ENCODE measurements around the gene TDRD9. TPM values are rescaled to one million over a fixed set of nuclear protein-coding genes. Genes with fewer than 3 reads are reported as not detected.
"Not testable (repeated sequence)": the region's sequence is repeated elsewhere in the genome, so short reads cannot be mapped to it uniquely, and the experiment has no call there.

The TDRD9 gene
- total and polyA plus RNA-seq, 4 donors, result 1.2 to 2.2 (median 1.7) TPM

DNA sequence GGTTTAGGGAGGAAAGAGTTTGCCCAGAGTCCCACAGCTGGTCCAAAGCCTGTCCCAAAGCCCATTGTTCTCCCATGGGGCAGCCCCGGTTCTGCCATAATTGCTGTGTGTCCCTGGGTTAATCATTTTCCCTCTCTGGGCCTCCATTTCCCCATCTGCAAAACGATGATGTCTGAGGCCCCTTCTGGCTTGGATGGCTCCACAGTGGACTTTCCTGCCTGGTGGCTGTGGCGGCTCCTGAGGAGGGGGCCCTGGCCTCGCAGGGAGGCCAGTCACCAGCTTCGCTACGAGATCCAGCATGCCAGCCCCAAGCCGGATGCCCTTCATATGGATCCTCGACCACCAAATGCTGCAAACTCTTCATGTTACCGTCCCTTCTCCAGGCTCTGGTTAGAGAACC lies 43.4 kb upstream of the TDRD9 start:
- H3K4me1 ChIP-seq (ENCODE audit: control insufficient read depth, insufficient read depth, low read length), result peaks cover 39% of the 10 kb centered on the region
- no peaks in the 10 kb centered on the region for H3K9me3 ChIP-seq (ENCODE audit: control insufficient read depth, insufficient read depth, low read length)
- no peaks in the 10 kb centered on the region for H3K36me3 ChIP-seq (ENCODE audit: control insufficient read depth, insufficient read depth, low read length)
- H3K4me3 ChIP-seq (ENCODE audit: low read depth, low read length), result no peak overlapping the region
- WGBS (ENCODE audit: insufficient coverage), result 90% methylated on average over 9 of the region's 9 CpGs
- H3K27me3 ChIP-seq (ENCODE audit: control insufficient read depth, insufficient read depth, low read length), result no peaks in the 10 kb centered on the region
- DNase-seq (ENCODE audit: low read depth in 4 of 6, low spot score in 6 of 6), result no peak
- H3K27ac ChIP-seq (ENCODE audit: low read depth, low read length), result no peak overlapping the region

DNA sequence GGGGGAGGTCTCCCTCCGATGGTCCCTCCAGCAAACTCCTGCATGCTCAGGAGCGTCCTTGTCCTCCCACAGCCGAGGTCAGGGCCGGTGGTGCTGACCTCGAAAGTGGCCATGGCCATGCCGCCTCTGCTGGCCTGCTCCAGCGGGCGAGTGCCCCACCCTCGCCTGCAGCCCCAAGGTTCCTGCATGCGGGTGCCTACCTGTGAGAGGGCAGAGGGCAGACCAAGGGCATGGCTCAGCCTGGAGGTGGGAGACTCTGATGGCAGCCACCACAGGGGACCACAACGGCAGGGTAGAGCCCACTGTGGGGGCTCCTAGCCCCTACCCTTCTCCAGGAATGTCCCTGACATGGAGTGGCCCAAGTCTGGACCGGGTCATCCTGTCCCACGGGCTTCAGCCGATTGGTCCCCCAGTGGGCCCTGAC lies 42.7 kb upstream of the TDRD9 start:
- Histone ChIP-seq H3K36me3 (ENCODE audit: control insufficient read depth, insufficient read depth, low read length) (no peaks in the 10 kb centered on the region), H3K4me1 (ENCODE audit: control insufficient read depth, insufficient read depth, low read length) (peaks cover 32% of the 10 kb centered on the region), H3K9me3 (ENCODE audit: control insufficient read depth, insufficient read depth, low read length) (no peaks in the 10 kb centered on the region), H3K4me3 (ENCODE audit: low read depth, low read length) (no peak overlapping the region), H3K27me3 (ENCODE audit: control insufficient read depth, insufficient read depth, low read length) (no peaks in the 10 kb centered on the region), H3K27ac (ENCODE audit: low read depth, low read length) (no peak overlapping the region)
- DNase-seq (ENCODE audit: low read depth in 4 of 6, low spot score in 6 of 6), result no peak
- whole genome bisulfite sequencing (ENCODE audit: insufficient coverage), result 80% methylated on average over 11 of the region's 14 CpGs

DNA sequence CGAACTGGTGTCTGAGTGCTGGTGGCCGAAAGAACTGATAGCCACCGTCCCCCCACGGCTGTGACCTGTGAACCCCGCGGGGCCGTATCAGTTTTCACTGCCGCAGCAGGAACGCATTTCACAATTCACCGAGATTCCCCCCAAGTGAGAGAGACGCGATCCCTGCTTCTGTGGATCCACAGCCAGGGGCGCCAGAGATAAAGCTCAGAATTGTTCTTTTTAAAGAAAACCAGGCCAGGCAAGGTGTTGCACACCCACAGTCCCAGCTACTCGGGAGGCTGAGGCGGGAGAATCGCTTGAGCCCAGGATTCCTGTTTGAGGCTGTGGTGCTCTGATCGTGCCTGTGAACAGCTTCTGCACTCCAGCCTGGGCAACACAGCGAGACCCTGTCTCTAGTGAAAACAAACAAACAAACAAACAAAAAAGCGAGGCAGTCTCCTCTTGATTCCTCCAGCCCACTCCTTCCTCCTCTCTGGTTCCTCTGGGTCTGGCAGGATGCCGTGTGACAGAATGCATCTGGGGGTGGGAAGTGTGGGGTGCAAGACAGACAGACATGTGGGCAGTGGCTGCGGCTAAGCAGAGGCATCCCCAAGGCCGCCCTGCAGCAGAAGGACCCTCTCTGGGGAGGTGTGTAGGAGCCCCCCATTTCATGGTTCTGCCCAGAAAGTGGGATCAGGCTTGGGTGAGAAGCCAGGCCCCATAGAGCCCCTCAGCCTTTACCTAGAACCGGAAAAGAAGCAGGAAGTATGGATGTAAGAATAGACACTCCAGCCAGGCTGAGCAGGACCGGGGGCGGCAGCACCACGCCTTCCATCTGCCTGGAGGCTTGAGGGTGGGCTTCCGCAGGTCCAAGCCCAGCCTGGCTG lies 41.7 kb upstream of the TDRD9 start:
- H3K27ac ChIP-seq (ENCODE audit: low read depth, low read length), result no peak overlapping the region
- no peaks in the 10 kb centered on the region for H3K27me3 ChIP-seq (ENCODE audit: control insufficient read depth, insufficient read depth, low read length)
- H3K4me3 ChIP-seq (ENCODE audit: low read depth, low read length), result no peak overlapping the region
- peak in 1 of 6 donors; percentile 46 for DNase-seq (ENCODE audit: low read depth in 4 of 6, low spot score in 6 of 6)
- peaks cover 22% of the 10 kb centered on the region for H3K4me1 ChIP-seq (ENCODE audit: control insufficient read depth, insufficient read depth, low read length)
- 43% methylated on average over 25 of the region's 27 CpGs for WGBS (ENCODE audit: insufficient coverage)
- H3K9me3 ChIP-seq (ENCODE audit: control insufficient read depth, insufficient read depth, low read length), result no peaks in the 10 kb centered on the region
- H3K36me3 ChIP-seq (ENCODE audit: control insufficient read depth, insufficient read depth, low read length), result no peaks in the 10 kb centered on the region

DNA sequence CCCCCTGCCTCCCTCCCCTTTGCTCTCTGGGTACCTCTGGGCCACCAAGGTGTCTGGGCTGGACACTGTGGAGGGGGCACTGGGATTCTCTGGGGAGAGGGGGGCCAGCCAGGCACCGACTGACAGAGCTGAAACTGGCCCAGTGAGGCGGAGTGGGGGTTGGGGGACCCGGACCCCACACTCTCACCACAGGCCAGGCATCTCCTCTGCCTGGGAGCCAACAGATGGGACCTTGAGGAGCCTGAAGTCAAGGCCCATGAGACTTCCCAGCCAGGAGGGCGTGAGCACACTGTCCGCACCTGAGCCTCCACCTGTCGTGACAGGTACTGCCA lies 41.1 kb upstream of the TDRD9 start:
- no peaks in the 10 kb centered on the region for H3K27me3 ChIP-seq (ENCODE audit: control insufficient read depth, insufficient read depth, low read length)
- no peaks in the 10 kb centered on the region for H3K36me3 ChIP-seq (ENCODE audit: control insufficient read depth, insufficient read depth, low read length)
- H3K9me3 ChIP-seq (ENCODE audit: control insufficient read depth, insufficient read depth, low read length), result no peaks in the 10 kb centered on the region
- peaks cover 16% of the 10 kb centered on the region for H3K4me1 ChIP-seq (ENCODE audit: control insufficient read depth, insufficient read depth, low read length)
- H3K4me3 ChIP-seq (ENCODE audit: low read depth, low read length), result no peak overlapping the region
- 88% methylated on average over 6 of the region's 6 CpGs for WGBS (ENCODE audit: insufficient coverage)
- no peak overlapping the region for H3K27ac ChIP-seq (ENCODE audit: low read depth, low read length)
- DNase-seq (ENCODE audit: low read depth in 4 of 6, low spot score in 6 of 6), result no peak

DNA sequence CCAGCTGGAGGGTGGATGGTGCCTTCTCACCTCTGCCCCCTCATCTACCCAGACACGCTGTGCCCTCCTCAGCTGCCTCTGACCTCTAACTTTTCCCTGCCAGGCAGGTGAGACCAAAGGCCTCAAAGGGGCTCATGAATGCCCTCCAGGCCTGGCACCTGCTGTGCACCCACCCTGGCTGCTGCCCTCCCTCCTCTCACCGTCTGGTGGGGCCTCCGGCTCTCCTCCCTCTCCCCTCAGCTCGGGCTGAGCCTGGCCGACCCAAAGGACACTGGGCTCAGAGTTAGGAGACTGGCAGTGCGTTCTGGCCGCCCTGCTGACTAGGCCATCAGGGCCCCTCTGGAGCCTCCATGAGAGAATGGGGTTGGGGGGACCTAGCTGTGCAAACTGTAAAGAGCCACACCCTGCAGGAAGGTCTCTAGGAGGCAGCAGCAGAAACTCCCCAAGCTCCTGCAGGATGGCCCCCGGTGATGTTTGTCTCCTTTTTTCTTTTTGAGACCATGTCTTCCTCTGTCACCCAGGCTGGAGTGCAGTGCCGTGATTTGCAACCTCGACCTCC lies 40.6 kb upstream of the TDRD9 start:
- peaks cover 11% of the 10 kb centered on the region for H3K4me1 ChIP-seq (ENCODE audit: control insufficient read depth, insufficient read depth, low read length)
- H3K36me3 ChIP-seq (ENCODE audit: control insufficient read depth, insufficient read depth, low read length), result no peaks in the 10 kb centered on the region
- WGBS (ENCODE audit: insufficient coverage), result 71% methylated on average over 6 of the region's 10 CpGs
- no peaks in the 10 kb centered on the region for H3K9me3 ChIP-seq (ENCODE audit: control insufficient read depth, insufficient read depth, low read length)
- no peaks in the 10 kb centered on the region for H3K27me3 ChIP-seq (ENCODE audit: control insufficient read depth, insufficient read depth, low read length)
- no peak for DNase-seq (ENCODE audit: low read depth in 4 of 6, low spot score in 6 of 6)
- no peak overlapping the region for H3K4me3 ChIP-seq (ENCODE audit: low read depth, low read length)
- H3K27ac ChIP-seq (ENCODE audit: low read depth, low read length), result no peak overlapping the region

DNA sequence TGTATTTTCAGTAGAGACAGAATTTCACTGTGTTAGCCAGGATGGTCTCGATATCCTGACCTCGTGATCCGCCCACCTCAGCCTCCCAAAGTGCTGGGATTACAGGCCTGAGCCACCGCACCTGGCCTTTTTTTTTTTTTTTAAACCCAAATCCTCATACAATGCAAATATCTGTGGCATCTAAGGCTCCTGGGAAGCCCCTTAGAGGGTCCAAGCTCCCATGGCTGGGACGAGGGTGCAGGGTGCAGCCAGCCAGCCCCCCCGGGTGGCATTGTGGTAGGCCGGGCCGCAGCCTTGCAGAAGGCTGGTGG lies 39.3 kb upstream of the TDRD9 start:
- H3K4me3 ChIP-seq (ENCODE audit: low read depth, low read length); H3K27me3 ChIP-seq (ENCODE audit: control insufficient read depth, insufficient read depth, low read length); DNase-seq (ENCODE audit: low read depth in 4 of 6, low spot score in 6 of 6); H3K36me3 ChIP-seq (ENCODE audit: control insufficient read depth, insufficient read depth, low read length); H3K4me1 ChIP-seq (ENCODE audit: control insufficient read depth, insufficient read depth, low read length); H3K27ac ChIP-seq (ENCODE audit: low read depth, low read length); H3K9me3 ChIP-seq (ENCODE audit: control insufficient read depth, insufficient read depth, low read length): not testable (repeated sequence)
- 93% methylated on average over 4 of the region's 8 CpGs for WGBS (ENCODE audit: insufficient coverage)

DNA sequence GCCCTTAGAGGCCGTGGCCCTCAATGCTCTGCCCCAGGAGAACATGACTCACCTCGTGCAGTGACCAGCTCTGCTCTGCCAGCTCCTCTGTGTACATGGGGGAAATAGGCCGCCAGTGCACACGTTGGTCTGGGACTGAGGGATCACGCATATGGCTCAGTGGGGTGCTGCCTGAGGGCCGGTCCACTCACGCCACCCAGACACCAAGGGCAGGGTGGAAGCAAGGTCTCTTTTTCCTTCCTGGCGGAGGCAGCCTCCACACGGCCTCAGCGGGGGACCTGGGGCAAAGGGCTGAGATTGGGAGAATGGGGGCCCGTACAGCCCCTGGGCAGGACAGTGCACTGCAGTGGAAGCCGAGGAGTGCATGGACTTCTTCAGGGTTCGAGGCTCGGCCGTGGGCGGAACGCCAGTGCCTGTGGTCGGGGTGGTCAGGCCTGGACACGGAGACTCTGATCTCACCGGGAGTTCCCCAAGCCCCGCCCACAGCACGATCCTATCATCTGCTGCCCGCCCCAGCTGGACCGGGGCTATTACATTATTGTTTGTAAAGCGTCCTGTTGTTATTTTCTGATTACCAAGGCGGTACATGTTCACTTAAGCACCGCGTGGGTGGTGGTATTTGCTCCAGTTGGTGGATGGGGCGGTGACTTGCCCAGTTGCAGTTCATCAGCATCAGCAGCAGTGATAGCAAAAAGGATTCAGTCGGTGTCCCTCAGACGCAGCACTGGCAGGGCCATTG lies 38.8 kb upstream of the TDRD9 start:
- H3K9me3 ChIP-seq (ENCODE audit: control insufficient read depth, insufficient read depth, low read length), result no peaks in the 10 kb centered on the region
- no peak overlapping the region for H3K4me3 ChIP-seq (ENCODE audit: low read depth, low read length)
- no peak for DNase-seq (ENCODE audit: low read depth in 4 of 6, low spot score in 6 of 6)
- no peak overlapping the region for H3K27ac ChIP-seq (ENCODE audit: low read depth, low read length)
- no peaks in the 10 kb centered on the region for H3K36me3 ChIP-seq (ENCODE audit: control insufficient read depth, insufficient read depth, low read length)
- H3K27me3 ChIP-seq (ENCODE audit: control insufficient read depth, insufficient read depth, low read length), result no peaks in the 10 kb centered on the region
- WGBS (ENCODE audit: insufficient coverage), result 72% methylated on average over 26 of the region's 31 CpGs
- H3K4me1 ChIP-seq (ENCODE audit: control insufficient read depth, insufficient read depth, low read length), result peaks cover 7% of the 10 kb centered on the region

DNA sequence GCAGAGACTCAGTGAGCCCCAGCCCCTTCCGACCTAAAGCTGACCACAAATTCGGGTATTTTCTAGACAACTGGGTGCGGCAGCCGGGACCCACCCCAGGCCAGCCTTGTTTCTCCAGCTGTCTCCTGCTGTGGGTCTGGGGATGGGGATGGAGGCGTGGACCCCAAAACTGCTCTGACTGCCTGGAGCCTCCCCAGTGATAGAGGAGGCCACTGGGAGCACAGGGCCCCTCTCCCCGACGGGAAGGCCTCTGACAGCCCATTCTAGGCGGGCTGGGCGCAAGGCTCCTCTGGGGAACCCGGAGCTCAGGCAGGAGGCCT lies 38.2 kb upstream of the TDRD9 start:
- Histone ChIP-seq H3K36me3 (ENCODE audit: control insufficient read depth, insufficient read depth, low read length) (no peaks in the 10 kb centered on the region), H3K27me3 (ENCODE audit: control insufficient read depth, insufficient read depth, low read length) (no peaks in the 10 kb centered on the region), H3K27ac (ENCODE audit: low read depth, low read length) (no peak overlapping the region), H3K4me3 (ENCODE audit: low read depth, low read length) (no peak overlapping the region), H3K4me1 (ENCODE audit: control insufficient read depth, insufficient read depth, low read length) (peaks cover 7% of the 10 kb centered on the region), H3K9me3 (ENCODE audit: control insufficient read depth, insufficient read depth, low read length) (no peaks in the 10 kb centered on the region)
- DNase-seq (ENCODE audit: low read depth in 4 of 6, low spot score in 6 of 6), result no peak
- WGBS (ENCODE audit: insufficient coverage), result 85% methylated on average over 10 of the region's 10 CpGs

DNA sequence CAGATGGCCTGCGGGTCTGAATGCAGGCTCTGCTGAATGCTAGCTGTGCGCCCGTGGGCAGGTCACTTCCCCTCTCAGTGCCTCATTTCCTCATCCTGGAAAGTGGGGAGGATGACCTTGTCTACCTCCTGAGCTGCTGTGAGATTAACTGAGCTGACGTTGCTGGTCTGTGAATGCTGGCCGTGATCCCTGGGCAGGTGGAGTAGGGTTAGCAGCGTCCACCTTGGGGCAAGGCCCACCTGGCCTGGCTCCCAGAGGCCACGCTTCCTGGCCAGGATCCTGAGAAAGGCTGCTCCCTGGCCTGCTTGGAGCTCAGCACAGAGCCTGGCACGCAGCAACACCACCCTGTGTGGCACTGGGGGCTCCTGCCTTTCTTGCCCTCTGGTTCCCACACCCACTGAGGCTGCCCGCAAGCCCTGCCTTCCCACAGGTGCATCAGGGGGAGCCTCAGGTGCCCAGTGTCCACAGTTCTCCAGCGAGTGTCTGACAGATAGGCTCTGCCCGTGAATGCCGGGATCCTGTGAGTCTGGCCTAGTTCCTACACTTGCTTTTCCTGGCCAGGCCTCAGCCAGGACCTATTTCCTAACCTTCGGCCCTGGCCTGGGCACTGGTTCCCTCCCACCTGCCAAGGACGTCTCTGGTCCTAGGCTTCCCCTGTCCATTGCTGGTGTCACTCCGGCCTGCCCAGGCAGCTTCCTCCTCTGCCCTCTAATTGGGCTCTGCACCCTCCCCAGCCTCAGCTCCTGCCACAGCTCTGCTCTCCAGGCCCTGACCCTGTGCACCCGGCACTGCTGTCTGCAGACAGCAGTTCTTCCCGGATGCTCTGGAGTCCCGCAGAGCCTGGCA lies 37.2 kb upstream of the TDRD9 start:
- no peak overlapping the region for H3K27ac ChIP-seq (ENCODE audit: low read depth, low read length)
- no peaks in the 10 kb centered on the region for H3K9me3 ChIP-seq (ENCODE audit: control insufficient read depth, insufficient read depth, low read length)
- H3K4me1 ChIP-seq (ENCODE audit: control insufficient read depth, insufficient read depth, low read length), result peaks cover 7% of the 10 kb centered on the region
- no peaks in the 10 kb centered on the region for H3K36me3 ChIP-seq (ENCODE audit: control insufficient read depth, insufficient read depth, low read length)
- WGBS (ENCODE audit: insufficient coverage), result 87% methylated on average over 18 of the region's 18 CpGs
- no peaks in the 10 kb centered on the region for H3K27me3 ChIP-seq (ENCODE audit: control insufficient read depth, insufficient read depth, low read length)
- no peak for DNase-seq (ENCODE audit: low read depth in 4 of 6, low spot score in 6 of 6)
- no peak overlapping the region for H3K4me3 ChIP-seq (ENCODE audit: low read depth, low read length)

Measured in spinal cord (tissue), 10 donors.